NAMALWA (cell line): ENCODE measurements around the gene POTEF.
"Not testable (repeated sequence)": the region's sequence is repeated elsewhere in the genome, so short reads cannot be mapped to it uniquely, and the experiment has no call there.

Experiments used
- DNase-seq: peaks from one replicate; pipeline ENCODE4 v3.0.0-alpha.2; 2015; ENCODE audit warnings: low spot score

Gene POTEF

DNA sequence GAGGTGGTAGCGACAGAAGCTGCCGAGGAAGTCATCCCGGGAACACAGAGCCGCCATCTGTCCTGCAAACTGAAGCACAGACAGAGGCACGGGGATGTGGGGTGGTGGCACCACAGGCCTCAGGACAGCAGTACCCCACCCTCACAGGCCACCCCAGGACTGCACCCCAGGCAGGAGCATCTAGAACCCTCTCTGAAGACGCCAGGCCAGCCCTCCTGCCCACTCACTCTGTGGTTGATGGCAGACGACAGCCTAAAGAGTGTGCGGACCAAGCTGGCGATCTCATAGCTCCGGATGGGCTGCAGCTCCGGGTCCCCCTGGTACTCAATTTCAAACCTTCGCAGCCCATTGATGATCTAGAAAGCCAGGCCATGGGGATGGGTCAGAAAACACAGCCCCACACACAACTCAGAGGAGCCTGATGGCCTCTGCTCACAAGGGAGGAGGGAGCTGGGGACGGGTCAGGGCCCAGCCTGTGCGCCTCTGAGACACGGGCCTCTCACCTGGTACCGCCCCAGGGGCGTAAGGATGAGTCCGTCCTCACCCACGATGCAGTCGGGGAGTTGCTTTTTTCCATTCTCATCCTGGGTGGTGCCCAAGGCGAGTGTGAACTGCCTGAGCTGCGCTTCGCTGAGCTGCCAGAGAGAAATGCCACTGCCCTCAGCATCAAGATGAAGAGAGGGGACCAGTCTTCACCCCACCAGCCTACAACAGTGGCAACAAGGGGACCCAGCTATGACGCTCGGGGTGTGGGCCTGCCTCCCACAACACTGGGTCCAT is 24.0 kb upstream of the POTEF start:
- no peak for DNase-seq

DNA sequence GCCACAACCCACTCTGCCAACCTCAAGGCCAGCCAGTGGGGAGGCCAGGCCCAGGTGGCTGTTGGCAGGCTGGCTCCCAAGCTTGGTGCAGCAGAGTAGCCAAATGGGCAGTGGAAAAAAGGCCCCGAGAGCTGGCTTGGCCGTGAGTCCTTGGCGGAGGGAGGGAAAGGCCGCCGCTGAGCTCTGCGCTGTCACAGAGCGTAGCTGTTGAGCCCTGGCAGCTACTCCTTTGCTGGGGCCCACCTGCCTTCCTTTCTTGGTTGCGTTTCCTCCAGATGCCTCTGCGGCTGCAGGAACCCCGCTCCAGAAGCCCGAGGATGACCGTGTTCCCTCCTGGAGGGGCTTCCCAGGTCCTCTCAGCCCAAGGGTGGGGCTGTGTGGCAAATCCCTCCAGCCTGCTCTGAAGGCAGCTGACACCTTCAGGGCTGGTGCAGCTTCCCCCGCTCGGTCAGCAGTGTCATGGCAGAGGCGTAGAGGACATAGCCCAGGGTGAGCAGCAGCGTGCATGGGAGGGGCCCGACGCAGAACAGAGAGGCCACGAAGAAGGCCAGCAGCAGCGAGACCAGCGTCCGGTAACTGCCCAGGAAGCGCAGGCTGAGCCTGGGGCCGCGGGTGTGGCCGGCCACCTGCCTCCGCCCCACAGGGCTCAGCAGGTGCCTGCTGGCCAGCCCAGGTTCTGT is 23.3 kb upstream of the POTEF start:
- not testable (repeated sequence) for DNase-seq

DNA sequence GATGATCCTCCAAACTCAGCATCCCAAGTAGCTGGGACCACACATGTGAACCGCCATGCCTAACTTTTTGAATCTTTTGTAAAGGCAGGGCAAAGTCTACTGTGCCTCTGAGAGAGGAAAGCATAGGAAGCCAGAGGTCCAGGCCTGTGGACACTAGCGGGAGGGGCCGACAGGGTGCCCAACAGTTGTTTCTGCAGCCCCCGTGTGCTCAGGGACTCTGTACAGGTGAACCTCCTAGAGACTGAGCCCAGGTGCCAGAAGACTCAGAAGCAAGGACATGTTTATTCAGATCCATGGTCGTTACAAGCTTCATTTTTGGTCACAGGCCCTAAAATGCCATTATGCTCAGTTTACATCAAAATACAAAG is 22.1 kb upstream of the POTEF start:
- not testable (repeated sequence) for DNase-seq

DNA sequence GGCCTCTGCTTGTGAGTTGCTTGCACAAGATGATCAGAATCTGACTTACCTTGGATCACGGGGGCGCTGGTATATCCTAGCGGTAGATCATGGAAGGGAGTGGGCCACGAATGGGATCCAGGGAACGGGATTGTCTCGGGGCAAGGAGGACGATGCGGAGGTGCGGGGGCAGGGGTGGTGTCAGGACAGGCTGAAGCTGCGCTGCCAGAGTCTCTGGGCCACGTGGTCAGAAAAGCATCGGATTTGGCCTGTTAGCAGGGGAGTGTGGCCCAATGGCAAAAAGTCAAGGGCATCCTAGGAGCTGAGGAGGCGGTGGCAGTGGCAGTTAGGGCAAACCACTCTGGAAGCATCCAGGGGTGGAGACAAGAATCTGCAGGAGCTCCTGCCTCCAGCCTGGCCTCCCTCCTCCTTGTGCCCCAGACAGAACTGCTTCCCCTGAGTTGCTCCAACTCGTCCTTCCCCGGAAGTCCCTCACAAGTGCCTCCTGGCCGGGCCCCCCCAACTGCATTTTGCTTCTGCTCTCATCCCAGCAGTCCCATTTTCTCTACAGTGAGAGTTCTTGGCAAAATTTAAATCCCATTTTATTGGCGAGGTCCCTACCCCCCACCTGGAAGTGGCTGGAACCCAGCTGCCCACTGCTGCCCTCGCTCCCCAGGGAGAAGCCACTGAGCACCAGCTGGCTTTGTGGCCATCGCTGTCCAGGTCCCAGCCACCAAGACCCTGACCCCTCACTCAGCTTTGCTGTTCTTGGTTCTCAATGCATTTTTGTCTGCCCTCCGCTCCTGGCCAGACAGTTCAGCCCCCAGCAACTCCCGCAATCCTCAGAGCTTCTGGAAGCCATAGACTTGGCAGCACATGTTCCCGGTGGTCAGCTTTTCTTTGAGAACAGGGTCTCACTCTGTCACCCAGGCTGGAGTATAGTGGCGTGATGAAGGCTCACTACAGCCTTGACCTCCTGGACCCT is 21.4 kb upstream of the POTEF start:
- DNase-seq = no peak

DNA sequence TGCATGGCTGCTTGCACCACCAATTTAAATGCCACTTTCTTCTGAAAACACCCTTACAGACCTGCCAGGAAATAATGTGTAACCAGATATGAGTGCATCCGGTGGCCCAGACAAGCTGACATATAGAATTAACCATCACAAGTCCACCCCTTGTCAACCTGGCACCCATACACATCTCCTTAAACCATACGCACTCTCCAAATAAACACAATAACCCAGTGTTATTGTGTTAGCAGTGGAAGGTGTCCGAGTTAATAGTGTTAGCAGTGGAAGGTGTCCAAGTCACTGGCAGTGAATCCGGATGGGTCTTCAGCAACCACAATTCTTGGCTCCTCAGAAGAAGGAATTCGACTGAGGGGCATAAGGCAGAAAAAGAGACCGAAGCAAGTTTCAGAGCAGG is 19.5 kb upstream of the POTEF start:
- not testable (repeated sequence) for DNase-seq

DNA sequence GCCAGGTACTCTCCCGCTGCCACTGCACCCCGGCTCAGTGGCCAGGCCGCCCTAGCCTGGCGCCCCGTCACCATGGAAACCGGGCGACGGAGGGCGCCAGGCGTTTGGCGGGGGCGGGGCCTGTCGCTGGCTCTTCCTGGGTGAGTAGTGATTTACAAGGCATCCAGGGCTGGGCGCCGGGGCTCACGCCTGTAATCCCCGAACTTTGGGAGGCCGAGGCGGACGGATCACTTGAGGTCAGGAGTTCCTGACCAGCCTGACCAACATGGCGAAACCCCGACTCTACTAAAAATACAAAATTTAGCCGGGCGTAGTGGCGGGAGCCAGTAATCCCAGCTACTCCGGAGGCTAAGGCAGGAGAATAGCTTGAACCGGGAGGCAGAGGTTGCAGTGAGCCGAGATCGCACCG is 16.0 kb upstream of the POTEF start, which contains the start of gene CCDC74B:
CCDC74B (minus strand) TSS at position 107 of the 409 bp plus-strand sequence. CDS start 116 bp downstream, outside the sequence.
- not testable (repeated sequence) for DNase-seq

DNA sequence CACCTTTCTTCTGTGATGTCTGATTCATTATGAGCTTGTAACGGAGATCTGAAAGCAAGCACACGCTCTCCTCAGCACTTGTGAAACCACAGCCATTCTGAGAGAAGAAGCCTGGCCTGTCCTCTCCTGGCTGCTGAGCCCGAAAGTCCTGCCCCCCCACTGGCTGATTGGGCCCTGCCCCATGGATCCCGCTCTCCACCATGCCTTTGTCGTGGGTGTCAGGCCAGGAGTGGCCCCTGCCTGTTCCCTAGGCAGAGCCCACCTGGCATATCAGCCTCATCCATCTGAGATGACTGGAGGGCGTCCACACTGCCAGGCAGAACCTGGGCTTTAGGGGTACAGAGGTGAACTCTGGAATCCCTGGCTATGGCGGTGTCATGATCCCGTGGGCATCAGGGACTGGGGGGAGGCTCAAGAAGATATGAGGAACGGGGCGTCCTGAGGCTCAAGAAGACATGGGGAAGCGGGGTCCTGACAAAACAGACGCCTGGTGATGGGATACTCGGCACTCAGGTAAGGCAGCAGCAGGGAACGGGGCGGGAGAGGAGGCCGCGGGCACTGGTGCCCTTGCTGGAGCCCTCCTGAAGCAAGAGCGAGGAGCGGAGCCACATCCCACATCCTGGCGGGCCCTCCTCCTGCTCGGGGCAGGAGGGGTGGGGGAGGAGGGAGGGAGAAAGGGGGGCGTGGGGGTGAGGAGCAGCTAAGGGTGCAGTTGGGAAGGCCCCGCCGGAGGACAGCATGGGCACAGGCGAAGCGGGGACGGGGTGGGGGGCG is 14.4 kb upstream of the POTEF start:
- DNase-seq = not testable (repeated sequence)

DNA sequence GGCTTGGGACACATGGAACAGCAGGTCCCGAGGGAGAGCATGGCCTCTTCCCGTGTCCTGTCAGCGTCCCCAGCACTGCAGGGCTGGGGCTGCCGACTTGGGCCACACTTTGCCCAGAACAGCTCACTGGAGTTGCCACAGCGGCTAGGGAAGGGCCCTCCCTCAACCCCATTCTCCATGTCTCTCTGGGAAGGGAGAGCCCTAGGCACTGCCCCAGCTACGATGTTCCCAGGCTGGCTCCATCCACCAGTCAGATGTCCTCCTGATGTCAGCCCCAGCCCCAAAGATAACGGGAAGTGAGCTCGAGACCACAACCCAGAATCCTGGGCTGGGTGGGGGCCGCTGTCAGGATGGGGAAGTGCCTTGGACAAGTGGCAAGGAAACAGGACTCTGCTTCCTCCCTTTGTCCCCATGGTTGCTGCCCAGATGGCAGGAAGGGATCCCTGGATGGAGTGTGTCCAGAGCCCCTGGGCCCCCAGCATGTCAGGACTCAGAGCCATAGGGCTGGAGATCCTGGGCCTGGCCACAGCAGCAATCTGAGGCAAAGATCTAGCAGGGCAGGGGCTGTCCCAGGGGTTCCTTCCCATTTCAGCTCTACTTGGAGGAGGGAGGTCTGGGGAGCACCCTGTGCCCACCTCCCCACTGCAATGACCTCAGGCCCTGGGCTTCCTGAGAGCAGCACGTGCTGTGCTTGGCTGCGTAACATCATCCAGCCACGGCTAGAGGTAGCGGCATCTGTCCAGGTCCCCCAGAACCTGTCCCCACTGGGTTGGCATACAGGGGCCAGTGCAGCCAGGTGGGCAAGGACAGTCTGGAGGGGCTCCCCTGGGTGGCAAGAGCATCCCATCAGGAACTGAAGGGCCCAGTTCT is 13.6 kb upstream of the POTEF start:
- DNase-seq = not testable (repeated sequence)

DNA sequence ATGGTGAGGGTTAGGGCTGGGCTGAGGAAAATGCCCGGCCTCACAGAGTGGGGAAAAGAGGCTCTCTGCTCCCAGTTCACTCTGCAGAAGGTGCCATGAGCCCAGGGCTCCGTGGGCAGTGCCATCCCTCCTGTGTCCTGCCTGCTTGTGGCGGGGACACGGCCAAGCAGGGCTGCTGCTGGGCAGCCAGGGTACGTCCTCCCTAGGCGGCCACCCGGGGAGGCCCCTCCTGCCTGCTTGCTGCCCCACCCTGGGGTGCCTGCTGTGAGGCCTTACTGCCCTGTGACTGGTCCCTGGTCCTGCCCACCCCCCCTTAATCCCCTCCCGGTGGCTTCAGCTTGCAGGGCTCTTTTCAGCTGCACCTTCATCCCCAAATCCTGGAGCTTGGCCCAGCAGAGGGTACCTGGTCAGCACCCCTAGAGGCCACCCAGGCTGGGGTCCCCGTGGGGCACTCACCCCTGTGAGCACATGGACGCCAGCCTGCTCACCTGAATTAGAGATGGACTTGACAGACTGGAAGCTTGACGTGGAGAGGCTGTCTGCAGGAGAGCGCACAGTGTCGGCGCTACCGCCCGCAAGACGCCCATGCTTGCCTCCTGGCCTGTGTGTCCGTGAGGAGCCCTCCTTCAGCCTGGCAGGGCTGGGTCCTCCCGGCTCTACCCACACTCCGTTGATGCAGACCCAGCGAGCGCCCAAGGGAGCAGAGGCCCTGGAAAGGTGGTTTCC is 12.8 kb upstream of the POTEF start:
- not testable (repeated sequence) for DNase-seq

DNA sequence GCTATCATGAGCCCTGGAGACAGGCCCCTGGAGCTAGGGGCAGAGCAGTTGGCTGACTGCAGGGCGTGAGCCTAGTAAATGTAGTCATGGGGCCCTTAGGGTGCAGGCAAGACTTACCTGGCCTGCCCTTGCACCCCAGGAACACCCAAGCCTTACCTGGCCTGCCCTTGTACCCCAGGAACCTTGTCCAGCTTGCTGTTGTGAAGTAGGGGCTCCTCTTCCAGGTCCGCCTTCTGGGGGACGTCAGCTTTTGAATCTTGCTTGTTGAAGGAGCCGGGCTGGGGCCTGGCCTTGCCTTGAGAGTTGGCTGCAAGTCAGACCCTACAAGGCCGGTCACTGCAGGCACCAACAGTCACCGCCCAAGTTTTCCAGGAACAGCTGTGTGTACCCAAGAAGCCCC is 12.0 kb upstream of the POTEF start:
- DNase-seq = not testable (repeated sequence)

DNA sequence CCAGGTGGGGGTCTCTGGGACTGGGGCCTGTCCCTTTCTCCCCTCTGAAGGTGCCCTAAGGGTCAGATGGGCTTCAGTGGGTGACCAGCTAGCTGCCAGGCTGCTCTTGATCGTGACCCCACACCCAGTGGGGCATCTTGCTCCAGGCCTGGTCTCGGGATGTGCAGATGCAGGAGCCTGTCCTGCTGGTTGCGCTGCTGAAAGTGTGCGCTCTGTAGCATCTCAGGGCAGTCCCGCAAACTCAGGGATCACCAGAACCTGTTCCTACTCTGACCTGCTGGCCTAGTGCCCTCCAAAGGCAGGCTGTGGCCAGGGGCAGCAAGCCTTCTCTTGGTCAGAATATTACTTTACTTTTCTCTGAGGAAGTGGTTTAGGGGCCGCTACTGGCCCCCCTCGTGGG is 11.5 kb upstream of the POTEF start:
- DNase-seq = not testable (repeated sequence)

DNA sequence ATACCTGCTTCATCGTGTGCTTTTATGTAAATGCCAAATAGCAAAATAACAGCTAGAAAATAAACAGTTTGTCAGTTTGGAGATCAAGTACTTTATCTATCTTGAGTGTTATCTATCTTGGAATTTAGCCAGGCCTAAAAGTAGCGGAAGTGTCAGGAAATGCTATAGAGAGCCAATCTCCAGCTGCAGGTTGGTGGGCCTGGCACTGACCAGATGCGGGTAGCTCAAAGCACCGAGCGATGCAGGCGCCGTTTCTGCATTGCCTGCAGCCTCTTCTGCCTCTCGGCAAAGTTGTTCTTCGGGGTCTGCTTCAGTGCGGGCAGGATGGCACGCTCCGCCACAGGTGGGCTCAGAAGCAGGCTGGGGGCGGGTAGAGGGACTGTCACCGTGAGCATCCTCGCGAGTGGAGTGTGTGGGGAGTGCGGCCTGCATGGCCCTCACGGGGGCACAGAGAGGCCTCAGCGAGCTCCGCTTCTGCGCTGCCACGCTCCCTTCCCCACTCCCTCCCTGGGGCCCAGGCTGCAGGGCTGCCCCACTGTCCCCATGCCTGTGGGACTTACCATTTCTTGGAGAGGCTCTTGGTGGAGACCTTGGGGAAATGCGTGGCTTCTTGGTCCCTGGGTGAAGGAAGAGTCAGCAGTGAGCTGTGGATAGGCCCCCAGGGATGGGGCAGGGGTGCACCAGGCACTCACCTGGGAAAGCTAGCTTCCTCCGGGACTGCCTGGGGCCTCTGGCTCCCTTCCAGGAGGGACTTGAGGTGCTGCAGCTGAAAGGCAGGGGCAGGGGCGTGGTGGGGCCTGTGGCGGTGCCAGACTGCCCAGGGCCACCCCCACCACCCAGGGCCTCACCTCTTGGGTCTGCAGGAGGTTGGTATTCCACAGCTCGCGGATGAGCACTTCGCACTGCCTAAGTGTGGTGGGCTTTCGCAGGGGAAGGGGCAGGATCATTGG is 10.6 kb upstream of the POTEF start:
- not testable (repeated sequence) for DNase-seq

DNA sequence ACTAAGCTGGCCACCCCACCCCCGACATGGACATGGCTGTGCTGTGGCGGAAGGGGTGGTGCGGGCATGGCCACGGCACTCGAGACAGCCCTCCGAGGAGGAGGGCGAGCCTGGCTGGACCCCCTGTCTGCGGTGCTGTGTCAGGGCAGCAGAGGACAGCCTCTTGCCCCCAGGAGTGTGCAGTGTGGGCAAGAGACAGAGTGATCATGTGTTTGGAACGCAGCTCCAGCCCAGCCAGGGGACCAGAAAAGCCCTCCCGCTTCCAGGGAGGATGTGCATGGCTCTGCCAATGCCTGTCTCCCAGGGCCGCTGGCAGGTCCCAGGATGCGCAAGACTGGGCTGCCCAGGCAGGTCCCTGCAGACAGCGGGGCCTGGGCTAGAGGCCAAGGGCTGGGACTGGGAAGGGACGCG is 9.8 kb upstream of the POTEF start:
- not testable (repeated sequence) for DNase-seq

DNA sequence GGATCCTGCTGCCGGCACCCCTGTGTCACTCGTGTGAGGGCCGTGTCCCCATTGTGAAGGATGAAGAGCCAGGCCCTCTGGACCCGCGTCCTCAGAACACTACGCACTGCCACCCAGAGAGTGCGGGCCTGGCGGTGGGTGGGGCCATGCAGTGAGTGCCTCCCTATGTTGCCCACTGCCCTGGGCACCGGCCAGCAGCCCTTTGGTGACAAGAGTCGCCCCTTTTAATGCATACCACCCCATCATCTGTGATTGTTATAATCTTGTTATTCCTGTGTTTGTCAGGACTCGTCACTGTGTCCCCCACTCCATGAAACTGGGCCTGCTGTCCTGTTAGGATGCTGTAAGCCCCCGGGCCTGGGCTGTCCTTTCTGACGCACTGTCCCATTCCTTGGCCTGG is 9.3 kb upstream of the POTEF start:
- DNase-seq = not testable (repeated sequence)

DNA sequence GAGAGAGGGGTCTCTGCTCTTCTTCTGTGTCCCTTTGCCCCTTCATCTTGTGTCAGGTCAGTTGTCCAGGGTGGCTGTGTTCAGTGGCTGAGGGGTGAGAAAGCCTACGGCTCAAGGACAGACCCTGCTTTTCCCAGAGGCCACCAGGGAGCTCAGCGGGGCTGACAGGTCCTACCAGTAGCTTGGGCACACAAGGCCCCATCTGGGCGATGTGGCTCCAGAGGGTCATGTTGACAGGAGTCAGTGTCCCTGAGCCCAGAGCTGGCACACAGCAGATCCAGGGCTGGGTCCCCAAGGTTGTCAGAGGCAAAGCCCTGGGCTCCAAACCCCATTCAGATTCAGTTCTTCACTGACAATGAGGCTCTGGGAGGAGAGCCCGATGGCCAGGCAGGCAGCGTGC is 8.1 kb upstream of the POTEF start:
- DNase-seq = not testable (repeated sequence)

DNA sequence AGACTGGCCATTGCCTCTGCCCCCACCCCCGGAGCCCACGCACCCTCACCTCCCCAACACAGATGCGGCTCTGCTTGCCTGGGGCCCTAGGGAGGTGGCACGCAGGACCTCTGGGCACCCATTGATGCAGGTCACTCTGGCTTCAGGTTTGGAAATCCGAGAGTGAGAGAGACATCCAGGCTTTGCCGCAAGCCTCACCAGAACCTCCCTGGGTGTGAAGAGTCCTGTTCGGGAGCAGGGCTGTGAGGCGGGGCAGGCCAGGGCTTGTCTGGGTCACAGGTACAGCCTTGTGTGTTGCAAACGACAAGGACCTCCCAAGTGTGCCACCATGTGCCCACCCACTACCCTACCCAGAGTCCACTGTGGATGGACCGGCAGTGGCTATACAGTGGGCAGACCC is 7.5 kb upstream of the POTEF start:
- DNase-seq = not testable (repeated sequence)

DNA sequence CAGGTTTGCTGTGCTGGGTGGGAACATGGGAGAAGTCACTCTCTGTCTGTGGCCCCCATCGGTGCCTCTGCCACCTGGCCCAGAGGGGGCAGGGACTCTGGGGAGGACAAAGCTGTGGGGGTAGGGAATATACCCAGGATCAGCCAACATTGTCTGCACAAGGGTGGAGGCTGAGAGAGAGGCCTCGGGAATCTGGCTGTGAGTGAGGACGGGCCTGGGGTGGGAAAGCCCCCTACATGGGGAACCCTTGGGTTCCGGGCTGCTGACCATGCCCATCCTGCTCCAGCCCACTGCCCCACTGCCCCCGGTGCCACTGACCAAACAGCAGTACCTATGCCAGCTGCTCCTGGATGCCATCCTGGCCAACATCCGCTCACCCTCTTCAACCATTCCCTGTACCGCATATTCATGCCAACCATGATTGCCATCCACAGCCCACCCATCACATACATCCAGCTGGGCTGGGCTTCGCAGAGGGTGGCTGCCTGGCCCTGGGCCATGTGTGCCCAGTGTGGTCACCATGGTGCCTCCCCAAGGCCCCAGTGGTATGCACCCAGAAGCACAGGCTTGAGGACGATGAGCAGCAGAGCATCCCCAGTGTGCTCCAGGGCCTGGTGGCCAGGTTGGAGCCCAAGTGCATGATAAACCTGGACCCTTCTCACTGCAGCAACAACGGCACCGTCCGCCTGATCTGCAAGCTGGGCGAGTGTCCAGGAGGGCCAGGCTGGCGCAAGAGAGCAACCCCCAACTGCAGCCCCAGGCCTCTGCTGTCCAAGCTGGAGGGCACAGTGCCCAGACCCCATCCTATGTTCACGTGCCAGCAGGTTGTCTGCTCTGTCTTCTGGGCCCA is 6.9 kb upstream of the POTEF start:
- DNase-seq = no peak

DNA sequence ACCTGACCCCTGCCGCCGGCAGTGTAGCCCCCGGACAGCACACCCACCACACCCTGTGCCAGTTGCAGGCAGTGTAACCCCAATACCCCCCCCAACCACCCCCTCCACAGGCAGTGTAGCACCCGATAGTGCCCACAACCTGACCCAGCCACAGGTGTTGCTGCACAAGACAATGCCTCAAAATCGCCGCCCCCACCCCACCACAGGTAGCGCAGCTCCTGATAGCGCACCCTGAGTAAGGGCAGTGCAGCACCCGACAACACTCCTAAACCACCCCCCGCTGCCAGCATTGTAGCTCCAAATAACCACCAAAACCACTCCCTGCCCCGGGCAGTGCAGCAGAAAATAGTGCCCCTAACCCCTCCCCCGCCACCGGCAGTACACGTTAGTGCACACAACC is 558 bp downstream of the POTEF start:
- DNase-seq = not testable (repeated sequence)
